ENCODE data around the gene INSM1. TPM values are rescaled to one million over a fixed set of nuclear protein-coding genes. Genes with fewer than 3 reads are reported as not detected.

INSM1 gene
- total and polyA plus RNA-seq, 7 experiments from 2014 or later = 0.12 to 0.53 TPM; not detected in 5

DNA sequence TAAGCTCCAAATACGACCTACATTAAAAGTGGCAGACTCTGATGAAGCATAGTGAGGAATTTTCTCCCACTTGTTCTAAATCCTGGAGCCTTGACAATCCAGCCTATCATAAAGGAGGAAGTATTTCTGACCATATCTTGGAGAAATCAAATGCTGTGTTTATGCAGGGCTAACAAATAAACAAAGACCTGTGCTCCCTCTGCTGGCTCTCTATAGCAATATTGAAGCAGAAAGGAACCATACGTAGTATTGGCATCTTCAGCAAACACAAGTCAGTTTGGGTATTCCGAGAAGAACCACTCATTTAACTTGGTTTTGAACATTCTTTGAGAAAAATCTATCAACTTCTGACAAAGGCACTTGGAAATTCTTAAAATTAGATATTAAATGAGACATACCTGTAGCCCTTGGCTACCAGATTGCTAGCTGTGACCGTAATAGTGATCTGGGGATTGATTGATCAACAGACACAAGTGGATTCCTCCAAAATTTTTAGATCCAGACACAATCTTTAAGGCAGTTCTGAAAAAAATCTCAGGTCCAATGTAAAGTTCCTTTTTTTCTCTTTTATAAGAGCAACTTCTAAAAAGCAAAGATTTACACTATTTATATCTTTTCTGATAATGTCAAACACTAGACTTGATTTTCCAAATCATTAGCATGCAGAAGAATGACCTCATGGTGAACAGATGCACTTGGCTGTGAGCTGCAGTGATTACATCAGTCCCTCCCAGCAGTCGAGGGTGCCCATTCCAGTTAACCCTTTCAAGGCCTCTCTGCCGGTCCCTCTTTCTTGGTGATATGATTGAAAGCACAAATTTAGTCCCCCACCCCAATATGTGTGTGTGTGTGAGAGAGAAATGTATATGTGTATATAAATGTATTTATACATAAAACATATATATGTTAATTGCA, 40.2 kb downstream of the INSM1 start:
- POLR2A ChIA-PET = no interaction called here
- Histone ChIP-seq H3K4me1 (ENCODE audit: control insufficient read depth in 2 of 2, insufficient read depth in 2 of 2, low read length in 2 of 2) (no peaks in the 10 kb centered on the region), H3K27ac (ENCODE audit: low read depth, low read length) (no peak overlapping the region), H3K27me3 (ENCODE audit: control insufficient read depth in 2 of 2, insufficient read depth in 2 of 2, low read length in 2 of 2) (no peaks in the 10 kb centered on the region), H3K4me3 (ENCODE audit: low read length) (no peak overlapping the region), H3K36me3 (ENCODE audit: control insufficient read depth in 2 of 3, insufficient read depth in 3 of 3, low read length in 3 of 3) (peaks cover 0 to 11% (median 0%) of the 10 kb centered on the region in 3 experiments), H3K9me3 (ENCODE audit: control insufficient read depth in 2 of 3, low read length in 3 of 3) (no peaks in the 10 kb centered on the region)
- H3K9me3 Mint-ChIP-seq = no peaks in the 10 kb centered on the region
- CTCF ChIA-PET = no interaction called here
- H3K27me3 Mint-ChIP-seq = no peaks in the 10 kb centered on the region
- peak overlapping the region in 1 of 9 donors; percentile 16 for H3K27ac Mint-ChIP-seq
- intact Hi-C loops (cut with micrococcal nuclease) = no loop called here
- no peak for ATAC-seq
- H3K36me3 Mint-ChIP-seq = peaks cover 0 to 41% (median 12%) of the 10 kb centered on the region in 5 donors
- no peak overlapping the region for H3K4me3 Mint-ChIP-seq
- no peak for DNase-seq
- peaks cover 0 to 7% (median 0%) of the 10 kb centered on the region in 7 donors for H3K4me1 Mint-ChIP-seq

- POLR2A ChIA-PET = no interaction called here
- no peaks in the 10 kb centered on the region for H3K9me3 ChIP-seq (ENCODE audit: control insufficient read depth in 2 of 3, low read length in 3 of 3)
- no peak overlapping the region for H3K4me3 ChIP-seq (ENCODE audit: low read length)
- no peaks in the 10 kb centered on the region for H3K27me3 ChIP-seq (ENCODE audit: control insufficient read depth in 2 of 2, insufficient read depth in 2 of 2, low read length in 2 of 2)
- no peaks in the 10 kb centered on the region for H3K27me3 Mint-ChIP-seq
- H3K36me3 Mint-ChIP-seq = peaks cover 0 to 38% (median 12%) of the 10 kb centered on the region in 5 donors
- peaks cover 0 to 5% (median 0%) of the 10 kb centered on the region in 3 experiments for H3K36me3 ChIP-seq (ENCODE audit: control insufficient read depth in 2 of 3, insufficient read depth in 3 of 3, low read length in 3 of 3)
- no peak overlapping the region for H3K27ac Mint-ChIP-seq
- ATAC-seq (no peak), DNase-seq (no peak)
- CTCF ChIA-PET = no interaction called here
- peaks cover 0 to 7% (median 0%) of the 10 kb centered on the region in 7 donors for H3K4me1 Mint-ChIP-seq
- H3K27ac ChIP-seq (ENCODE audit: low read depth, low read length) = no peak overlapping the region
- intact Hi-C loops (cut with micrococcal nuclease) = no loop called here
- no peaks in the 10 kb centered on the region for H3K4me1 ChIP-seq (ENCODE audit: control insufficient read depth in 2 of 2, insufficient read depth in 2 of 2, low read length in 2 of 2)
- no peaks in the 10 kb centered on the region for H3K9me3 Mint-ChIP-seq
- H3K4me3 Mint-ChIP-seq = no peak overlapping the region
Observed at GRCh38 chr20:20409331-20409730, 41.4 kb downstream of the INSM1 start.

DNA sequence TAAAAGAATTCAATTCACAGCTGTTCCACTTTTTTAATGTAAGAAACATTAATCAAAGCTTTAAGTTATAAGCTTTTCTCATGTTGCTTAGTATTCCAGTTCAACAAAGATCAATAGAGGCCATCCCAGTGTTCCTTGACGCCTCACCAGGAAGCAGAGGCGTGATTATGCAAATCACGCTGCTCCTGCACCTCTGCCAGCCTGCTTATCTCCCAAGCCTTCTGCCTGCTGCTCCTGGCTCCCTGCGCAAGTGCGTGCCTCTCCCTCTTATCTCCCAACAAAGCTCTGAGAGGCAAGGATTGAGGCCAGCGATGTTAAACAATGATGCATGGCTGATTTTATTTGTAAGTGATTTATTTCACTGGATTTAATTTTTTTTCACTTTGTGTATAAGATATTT, 42.8 kb downstream of the INSM1 start:
- no peaks in the 10 kb centered on the region for H3K27me3 ChIP-seq (ENCODE audit: control insufficient read depth in 2 of 2, insufficient read depth in 2 of 2, low read length in 2 of 2)

DNA sequence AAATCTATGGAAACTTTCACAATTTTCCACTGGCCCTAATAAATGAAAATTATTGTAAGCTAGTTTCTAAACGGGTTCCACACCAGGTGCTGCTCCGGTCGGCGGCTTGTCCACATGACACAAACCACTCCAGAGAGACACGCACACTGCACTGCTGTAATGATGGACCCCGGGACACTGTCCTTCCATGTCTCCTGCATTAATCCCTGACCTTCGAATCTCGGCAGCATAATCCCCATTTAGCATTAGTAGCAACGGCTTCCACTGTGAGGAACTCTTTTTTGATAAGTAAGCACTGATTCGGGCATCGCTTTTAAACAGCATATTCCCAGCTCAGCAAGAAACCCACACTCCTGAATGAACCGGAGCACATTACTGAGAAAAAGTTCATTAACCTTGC, 43.5 kb downstream of the INSM1 start:
- Mint-ChIP-seq H3K27me3 (no peaks in the 10 kb centered on the region), H3K4me3 (no peak overlapping the region), H3K27ac (peak overlapping the region in 2 of 9 donors; percentile 26 to 48), H3K9me3 (no peaks in the 10 kb centered on the region), H3K4me1 (peaks cover 0 to 7% (median 0%) of the 10 kb centered on the region in 7 donors), H3K36me3 (peaks cover 0 to 41% (median 7%) of the 10 kb centered on the region in 5 donors)
- POLR2A ChIA-PET = no interaction called here
- no peak for ATAC-seq
- Histone ChIP-seq H3K9me3 (ENCODE audit: control insufficient read depth in 2 of 3, low read length in 3 of 3) (no peaks in the 10 kb centered on the region), H3K27ac (ENCODE audit: low read depth, low read length) (no peak overlapping the region), H3K4me3 (ENCODE audit: low read length) (no peak overlapping the region), H3K36me3 (ENCODE audit: control insufficient read depth in 2 of 3, insufficient read depth in 3 of 3, low read length in 3 of 3) (peaks cover 0 to 5% (median 0%) of the 10 kb centered on the region in 3 experiments), H3K27me3 (ENCODE audit: control insufficient read depth in 2 of 2, insufficient read depth in 2 of 2, low read length in 2 of 2) (no peaks in the 10 kb centered on the region), H3K4me1 (ENCODE audit: control insufficient read depth in 2 of 2, insufficient read depth in 2 of 2, low read length in 2 of 2) (no peaks in the 10 kb centered on the region)
- CTCF ChIA-PET = no interaction called here
- DNase-seq = no peak
- intact Hi-C loops (cut with micrococcal nuclease) = no loop called here

More for the DNA sequence above, 42.8 kb downstream of the INSM1 start:
- H3K9me3 Mint-ChIP-seq = no peaks in the 10 kb centered on the region
- H3K27ac Mint-ChIP-seq = peak overlapping the region in 1 of 9 donors; percentile 48
- no peaks in the 10 kb centered on the region for H3K9me3 ChIP-seq (ENCODE audit: control insufficient read depth in 2 of 3, low read length in 3 of 3)
- ChIA-PET CTCF (no interaction called here), POLR2A (no interaction called here)
- H3K27me3 Mint-ChIP-seq = no peaks in the 10 kb centered on the region
- no peak for DNase-seq
- ATAC-seq = no peak
- H3K27ac ChIP-seq (ENCODE audit: low read depth, low read length) = no peak overlapping the region
- peaks cover 0 to 7% (median 0%) of the 10 kb centered on the region in 7 donors for H3K4me1 Mint-ChIP-seq
- H3K36me3 Mint-ChIP-seq = peaks cover 0 to 38% (median 7%) of the 10 kb centered on the region in 5 donors
- H3K4me3 ChIP-seq (ENCODE audit: low read length) = no peak overlapping the region
- intact Hi-C loops (cut with micrococcal nuclease) = no loop called here
- peaks cover 0 to 5% (median 0%) of the 10 kb centered on the region in 3 experiments for H3K36me3 ChIP-seq (ENCODE audit: control insufficient read depth in 2 of 3, insufficient read depth in 3 of 3, low read length in 3 of 3)
- no peaks in the 10 kb centered on the region for H3K4me1 ChIP-seq (ENCODE audit: control insufficient read depth in 2 of 2, insufficient read depth in 2 of 2, low read length in 2 of 2)
- no peak overlapping the region for H3K4me3 Mint-ChIP-seq

- H3K27me3 Mint-ChIP-seq = no peaks in the 10 kb centered on the region
- no peak overlapping the region for H3K4me3 Mint-ChIP-seq
- no peaks in the 10 kb centered on the region for H3K9me3 ChIP-seq (ENCODE audit: control insufficient read depth in 2 of 3, low read length in 3 of 3)
- DNase-seq (no peak), ATAC-seq (no peak)
- no peak overlapping the region for H3K27ac ChIP-seq (ENCODE audit: low read depth, low read length)
- H3K27ac Mint-ChIP-seq = peak overlapping the region in 3 of 9 donors; percentile 18 to 31 (median 26)
- peaks cover 0 to 7% (median 0%) of the 10 kb centered on the region in 7 donors for H3K4me1 Mint-ChIP-seq
- H3K9me3 Mint-ChIP-seq = no peaks in the 10 kb centered on the region
- CTCF ChIA-PET = no interaction called here
- peaks cover 0 to 5% (median 0%) of the 10 kb centered on the region in 3 experiments for H3K36me3 ChIP-seq (ENCODE audit: control insufficient read depth in 2 of 3, insufficient read depth in 3 of 3, low read length in 3 of 3)
- POLR2A ChIA-PET = no interaction called here
- no peaks in the 10 kb centered on the region for H3K4me1 ChIP-seq (ENCODE audit: control insufficient read depth in 2 of 2, insufficient read depth in 2 of 2, low read length in 2 of 2)
- H3K36me3 Mint-ChIP-seq = peaks cover 0 to 41% (median 7%) of the 10 kb centered on the region in 5 donors
- intact Hi-C loops (cut with micrococcal nuclease) = no loop called here
- H3K4me3 ChIP-seq (ENCODE audit: low read length) = no peak overlapping the region
- no peaks in the 10 kb centered on the region for H3K27me3 ChIP-seq (ENCODE audit: control insufficient read depth in 2 of 2, insufficient read depth in 2 of 2, low read length in 2 of 2)
Observed at GRCh38 chr20:20411836-20412235, 43.9 kb downstream of the INSM1 start.

- intact Hi-C loops (cut with micrococcal nuclease) = no loop called here
- H3K9me3 ChIP-seq (ENCODE audit: control insufficient read depth in 2 of 3, low read length in 3 of 3) = no peaks in the 10 kb centered on the region
- POLR2A ChIA-PET = no interaction called here
- H3K9me3 Mint-ChIP-seq = no peaks in the 10 kb centered on the region
- ATAC-seq (peak; percentile 14), DNase-seq (peak in 1 of 9 donors; percentile 26)
- H3K27ac Mint-ChIP-seq = no peak overlapping the region
- no peak overlapping the region for H3K4me3 ChIP-seq (ENCODE audit: low read length)
- no peaks in the 10 kb centered on the region for H3K27me3 ChIP-seq (ENCODE audit: control insufficient read depth in 2 of 2, insufficient read depth in 2 of 2, low read length in 2 of 2)
- no peaks in the 10 kb centered on the region for H3K4me1 ChIP-seq (ENCODE audit: control insufficient read depth in 2 of 2, insufficient read depth in 2 of 2, low read length in 2 of 2)
- no peak overlapping the region for H3K27ac ChIP-seq (ENCODE audit: low read depth, low read length)
- peaks cover 0 to 39% (median 7%) of the 10 kb centered on the region in 5 donors for H3K36me3 Mint-ChIP-seq
- H3K4me1 Mint-ChIP-seq = peaks cover 0 to 7% (median 0%) of the 10 kb centered on the region in 7 donors
- H3K36me3 ChIP-seq (ENCODE audit: control insufficient read depth in 2 of 3, insufficient read depth in 3 of 3, low read length in 3 of 3) = peaks cover 0 to 5% (median 0%) of the 10 kb centered on the region in 3 experiments
- CTCF ChIA-PET = no interaction called here
- H3K27me3 Mint-ChIP-seq = no peaks in the 10 kb centered on the region
- no peak overlapping the region for H3K4me3 Mint-ChIP-seq
Observed at GRCh38 chr20:20412750-20413149, 44.8 kb downstream of the INSM1 start.
